HL-60 (cell line): ENCODE data around the gene THSD7A.
A peak's percentile ranks its signal among the peaks of the same experiment; 100 is the strongest.

Source experiments
- DNase-seq, 2 experiments: peaks; one replicate each; pipeline ENCODE4 v3.0.0-alpha.2; 2010 to 2020; ENCODE audit warnings: low read depth in 1 of 2, low spot score in 1 of 2
- H3K27ac ChIP-seq: fragments of 250-450 bp; sonication (Bioruptor Pico); replicated peaks from 2 replicates; pipeline ENCODE4 v1.5.1; 2020; ENCODE audit warnings: mild to moderate bottlenecking, moderate library complexity
- H3K27me3 ChIP-seq: fragments of 250-450 bp; sonication (Bioruptor Pico); 2 replicates; pipeline ENCODE4 v1.5.1; 2021; ENCODE audit warnings: mild to moderate bottlenecking, moderate library complexity; ENCODE audit not compliant: insufficient read depth, poor library complexity, severe bottlenecking
- H3K4me3 ChIP-seq: replicated peaks from 2 replicates; pipeline ENCODE4 v1.5.1; 2011; ENCODE audit warnings: mild to moderate bottlenecking, control low read depth, low read length; ENCODE audit not compliant: insufficient read depth
- GABPA ChIP-seq: IDR thresholded peaks from 2 replicates; pipeline ENCODE4 v1.6.1; 2012; ENCODE audit warnings: low read depth
- POLR2AphosphoS5 ChIP-seq: IDR thresholded peaks from 2 replicates; pipeline ENCODE4 v1.6.1; 2012; ENCODE audit warnings: low read depth
- SPI1 ChIP-seq: IDR thresholded peaks from 2 replicates; pipeline ENCODE4 v1.6.1; 2012; ENCODE audit warnings: low read depth, mild to moderate bottlenecking, borderline replicate concordance
- TF ChIP-seq, protein P1 (sequence below): IDR thresholded peaks from 2 replicates; pipeline ENCODE4 v1.6.1; 2012; ENCODE audit warnings: low read depth; ENCODE audit not compliant: insufficient replicate concordance
- TF ChIP-seq, protein P2 (sequence below): IDR thresholded peaks from one replicate; pipeline ENCODE4 v1.5.1; 2011; ENCODE audit warnings: low read length, control low read depth, inconsistent platforms; ENCODE audit not compliant: insufficient read depth

The THSD7A gene

DNA sequence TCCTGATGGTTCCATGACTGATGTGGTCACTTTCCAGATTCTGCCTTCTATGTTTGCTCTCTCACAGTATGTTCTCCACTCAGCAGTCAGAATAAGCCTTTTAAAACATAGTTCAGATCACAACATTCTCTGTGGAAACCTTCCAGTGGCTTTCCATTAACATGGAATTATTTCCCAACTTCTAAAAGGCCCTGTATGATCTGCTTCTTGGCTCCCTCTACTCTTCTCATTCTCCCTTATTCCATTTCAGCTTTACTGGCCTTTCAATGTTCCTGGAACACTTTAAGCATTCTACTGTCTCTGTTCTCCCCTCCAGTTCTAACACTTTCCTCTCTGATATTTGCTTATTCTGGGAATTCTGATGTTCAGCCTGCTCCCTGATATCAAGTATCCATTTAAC, 325.6 kb downstream of the THSD7A start:
- H3K27ac ChIP-seq = no peak overlapping the region
- DNase-seq = no peak
- TF ChIP-seq SPI1 (no peak), POLR2AphosphoS5 (no peak)
- TF ChIP-seq, protein P1, sequence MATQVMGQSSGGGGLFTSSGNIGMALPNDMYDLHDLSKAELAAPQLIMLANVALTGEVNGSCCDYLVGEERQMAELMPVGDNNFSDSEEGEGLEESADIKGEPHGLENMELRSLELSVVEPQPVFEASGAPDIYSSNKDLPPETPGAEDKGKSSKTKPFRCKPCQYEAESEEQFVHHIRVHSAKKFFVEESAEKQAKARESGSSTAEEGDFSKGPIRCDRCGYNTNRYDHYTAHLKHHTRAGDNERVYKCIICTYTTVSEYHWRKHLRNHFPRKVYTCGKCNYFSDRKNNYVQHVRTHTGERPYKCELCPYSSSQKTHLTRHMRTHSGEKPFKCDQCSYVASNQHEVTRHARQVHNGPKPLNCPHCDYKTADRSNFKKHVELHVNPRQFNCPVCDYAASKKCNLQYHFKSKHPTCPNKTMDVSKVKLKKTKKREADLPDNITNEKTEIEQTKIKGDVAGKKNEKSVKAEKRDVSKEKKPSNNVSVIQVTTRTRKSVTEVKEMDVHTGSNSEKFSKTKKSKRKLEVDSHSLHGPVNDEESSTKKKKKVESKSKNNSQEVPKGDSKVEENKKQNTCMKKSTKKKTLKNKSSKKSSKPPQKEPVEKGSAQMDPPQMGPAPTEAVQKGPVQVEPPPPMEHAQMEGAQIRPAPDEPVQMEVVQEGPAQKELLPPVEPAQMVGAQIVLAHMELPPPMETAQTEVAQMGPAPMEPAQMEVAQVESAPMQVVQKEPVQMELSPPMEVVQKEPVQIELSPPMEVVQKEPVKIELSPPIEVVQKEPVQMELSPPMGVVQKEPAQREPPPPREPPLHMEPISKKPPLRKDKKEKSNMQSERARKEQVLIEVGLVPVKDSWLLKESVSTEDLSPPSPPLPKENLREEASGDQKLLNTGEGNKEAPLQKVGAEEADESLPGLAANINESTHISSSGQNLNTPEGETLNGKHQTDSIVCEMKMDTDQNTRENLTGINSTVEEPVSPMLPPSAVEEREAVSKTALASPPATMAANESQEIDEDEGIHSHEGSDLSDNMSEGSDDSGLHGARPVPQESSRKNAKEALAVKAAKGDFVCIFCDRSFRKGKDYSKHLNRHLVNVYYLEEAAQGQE = no peak
- H3K27me3 ChIP-seq = no peaks in the 10 kb centered on the region
- H3K4me3 ChIP-seq = no peak overlapping the region

DNA sequence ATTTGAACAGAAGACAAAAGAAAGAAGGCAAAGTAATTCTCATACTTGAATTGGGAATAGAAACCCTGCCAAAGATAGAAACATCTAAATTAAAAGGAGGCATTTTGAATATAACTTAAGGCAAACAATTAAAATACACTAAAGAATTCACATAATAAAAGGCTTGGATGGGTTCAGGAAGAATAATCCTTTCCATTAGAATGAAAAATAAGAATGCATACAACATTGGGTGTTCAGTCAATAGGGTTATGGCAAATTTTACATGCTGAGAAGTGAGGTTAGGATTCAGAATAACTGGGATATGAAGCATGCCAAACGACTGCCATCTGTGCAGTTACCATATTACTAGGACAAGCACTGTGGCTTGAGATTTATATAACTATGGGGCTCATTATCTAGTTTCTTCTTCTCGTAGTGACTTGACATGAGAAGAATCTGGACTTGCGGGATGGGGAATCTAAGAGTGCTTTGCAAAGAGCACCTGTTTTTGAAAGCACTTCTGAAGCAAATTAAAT, 326.5 kb downstream of the THSD7A start:
- no peaks in the 10 kb centered on the region for H3K27me3 ChIP-seq
- DNase-seq = no peak
- H3K4me3 ChIP-seq = no peak overlapping the region
- H3K27ac ChIP-seq = no peak overlapping the region
- TF ChIP-seq SPI1 = no peak
- no peak for TF ChIP-seq POLR2AphosphoS5
- TF ChIP-seq, protein P1 = no peak
- TF ChIP-seq, protein P2, sequence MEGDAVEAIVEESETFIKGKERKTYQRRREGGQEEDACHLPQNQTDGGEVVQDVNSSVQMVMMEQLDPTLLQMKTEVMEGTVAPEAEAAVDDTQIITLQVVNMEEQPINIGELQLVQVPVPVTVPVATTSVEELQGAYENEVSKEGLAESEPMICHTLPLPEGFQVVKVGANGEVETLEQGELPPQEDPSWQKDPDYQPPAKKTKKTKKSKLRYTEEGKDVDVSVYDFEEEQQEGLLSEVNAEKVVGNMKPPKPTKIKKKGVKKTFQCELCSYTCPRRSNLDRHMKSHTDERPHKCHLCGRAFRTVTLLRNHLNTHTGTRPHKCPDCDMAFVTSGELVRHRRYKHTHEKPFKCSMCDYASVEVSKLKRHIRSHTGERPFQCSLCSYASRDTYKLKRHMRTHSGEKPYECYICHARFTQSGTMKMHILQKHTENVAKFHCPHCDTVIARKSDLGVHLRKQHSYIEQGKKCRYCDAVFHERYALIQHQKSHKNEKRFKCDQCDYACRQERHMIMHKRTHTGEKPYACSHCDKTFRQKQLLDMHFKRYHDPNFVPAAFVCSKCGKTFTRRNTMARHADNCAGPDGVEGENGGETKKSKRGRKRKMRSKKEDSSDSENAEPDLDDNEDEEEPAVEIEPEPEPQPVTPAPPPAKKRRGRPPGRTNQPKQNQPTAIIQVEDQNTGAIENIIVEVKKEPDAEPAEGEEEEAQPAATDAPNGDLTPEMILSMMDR = no peak
- no peak for TF ChIP-seq GABPA

DNA sequence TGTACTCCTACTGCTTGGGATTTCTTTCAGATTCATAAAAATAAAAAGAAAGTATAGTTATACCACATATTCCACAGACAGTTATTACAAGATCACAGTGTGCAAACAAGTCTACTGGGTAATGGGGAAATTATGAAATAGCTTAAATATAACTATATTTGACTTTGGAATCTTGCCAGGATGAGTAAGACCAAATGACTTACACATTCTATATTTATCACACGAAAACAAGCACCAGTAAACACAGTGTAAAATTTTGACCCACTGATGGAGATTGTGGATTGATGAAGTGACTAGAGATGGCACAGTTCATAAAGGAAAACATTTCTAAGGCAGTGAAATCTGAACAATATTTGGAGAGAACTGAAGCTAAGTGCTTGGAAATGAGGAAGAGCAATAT, 339.7 kb downstream of the THSD7A start:
- Histone ChIP-seq H3K27me3 (no peaks in the 10 kb centered on the region), H3K27ac (0 out of 2 replicates have a peak overlapping the region, but pooled peaks have one; percentile 13), H3K4me3 (no peak overlapping the region)
- TF ChIP-seq SPI1 = 0 out of 2 replicates have a peak, but pooled peaks have one; percentile 1
- TF ChIP-seq, protein P2 = no peak
- peak in 1 of 2 experiments; percentile 52 for DNase-seq

DNA sequence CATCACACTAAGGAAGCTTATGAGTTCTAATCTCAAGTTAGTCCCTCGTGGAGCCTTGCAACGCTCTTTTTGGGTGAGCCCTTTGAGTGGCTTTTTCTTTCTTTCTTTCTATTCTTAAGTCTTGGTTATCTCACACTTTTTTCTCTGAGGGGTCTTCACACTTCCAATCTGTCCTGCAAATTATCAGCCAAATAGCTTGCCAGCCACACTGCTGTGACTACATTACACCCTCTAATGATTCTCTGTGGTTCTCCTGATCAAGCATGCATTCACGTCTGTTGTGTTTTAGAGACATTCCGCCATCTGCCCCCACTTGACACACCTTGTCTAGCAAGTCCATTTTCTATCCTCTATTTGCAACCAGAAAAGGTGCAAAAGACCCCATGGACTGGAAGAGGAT, 340.2 kb downstream of the THSD7A start:
- 0 out of 2 replicates have a peak overlapping the region, but pooled peaks have one; percentile 13 for H3K27ac ChIP-seq
- TF ChIP-seq SPI1 (no peak), POLR2AphosphoS5 (no peak), GABPA (no peak)
- H3K4me3 ChIP-seq = no peak overlapping the region
- H3K27me3 ChIP-seq = no peaks in the 10 kb centered on the region
- DNase-seq = no peak

DNA sequence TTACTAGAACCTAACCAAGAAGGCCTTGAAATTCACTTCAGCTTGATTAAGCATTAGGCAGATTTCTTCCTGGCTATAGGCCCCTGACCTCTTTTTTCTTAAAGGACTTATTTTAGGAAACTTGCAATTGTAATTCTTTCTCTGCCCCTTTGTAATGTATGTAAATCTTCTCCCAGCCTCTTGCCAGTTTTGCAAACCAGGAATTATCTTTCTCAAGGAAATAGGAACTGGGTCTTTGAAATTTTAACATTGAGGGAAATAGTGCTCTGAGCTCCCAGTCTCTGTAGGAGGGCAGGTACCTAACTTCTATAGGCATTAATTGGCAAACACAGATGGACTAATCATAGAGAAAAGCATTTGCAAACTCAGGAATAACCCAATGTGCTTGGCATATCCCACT, 342.7 kb downstream of the THSD7A start:
- no peak for DNase-seq

More for the DNA sequence above, 342.7 kb downstream of the THSD7A start:
- TF ChIP-seq POLR2AphosphoS5 (no peak), GABPA (no peak), SPI1 (no peak)
- TF ChIP-seq, protein P2 = no peak
- TF ChIP-seq, protein P1 = no peak
- Histone ChIP-seq H3K27me3 (no peaks in the 10 kb centered on the region), H3K27ac (no peak overlapping the region), H3K4me3 (no peak overlapping the region)
